BE2C (cell line): ENCODE measurements around the gene GJC1.

Experiments
- DNase-seq: peaks from one replicate; pipeline ENCODE4 v3.0.0-alpha.2; 2020
- H3K27me3 ChIP-seq: fragments of 250-450 bp; sonication (Bioruptor Pico); 2 replicates; pipeline ENCODE4 v1.5.1; 2020; ENCODE audit warnings: mild to moderate bottlenecking
- H3K36me3 ChIP-seq: fragments of 250-450 bp; sonication (Bioruptor Pico); 2 replicates; pipeline ENCODE4 v1.5.1; 2020; ENCODE audit warnings: mild to moderate bottlenecking
- H3K4me1 ChIP-seq: fragments of 250-450 bp; sonication (Bioruptor Pico); 2 replicates; pipeline ENCODE4 v1.5.1; 2020
- H3K4me3 ChIP-seq: 2 replicates; pipeline ENCODE4 v1.5.1; 2011; ENCODE audit warnings: low read depth, low read length
- H3K9me3 ChIP-seq: fragments of 250-450 bp; sonication (Bioruptor Pico); 2 replicates; pipeline ENCODE4 v1.5.1; 2020
- CTCF ChIP-seq: IDR thresholded peaks from 2 replicates; pipeline ENCODE4 v1.5.1; 2012; ENCODE audit warnings: mild to moderate bottlenecking, low read depth, low read length

GJC1 gene

GRCh38 chr17:44769647-44770084 lies 60.4 kb downstream of the GJC1 start:
- DNase-seq, result no peak
- Histone ChIP-seq H3K36me3 (no peaks in the 10 kb centered on the region), H3K27me3 (peaks cover 4% of the 10 kb centered on the region; the same call in 1 of the 2 replicates), H3K4me3 (no peak overlapping the region), H3K9me3 (no peaks in the 10 kb centered on the region), H3K4me1 (no peaks in the 10 kb centered on the region)
- no peak for TF ChIP-seq CTCF

- Histone ChIP-seq H3K4me3 (no peak overlapping the region), H3K9me3 (no peaks in the 10 kb centered on the region), H3K4me1 (no peaks in the 10 kb centered on the region), H3K27me3 (peaks cover 4% of the 10 kb centered on the region; the same call in 1 of the 2 replicates), H3K36me3 (no peaks in the 10 kb centered on the region)
- DNase-seq, result no peak
- TF ChIP-seq CTCF, result no peak
Measured at GRCh38 chr17:44769230-44769629, 60.9 kb downstream of the GJC1 start.

GRCh38 chr17:44768505-44769142 lies 61.5 kb downstream of the GJC1 start:
- no peak overlapping the region for H3K4me3 ChIP-seq
- H3K9me3 ChIP-seq, result no peaks in the 10 kb centered on the region
- H3K27me3 ChIP-seq, result peaks cover 4% of the 10 kb centered on the region; the same call in 1 of the 2 replicates
- H3K36me3 ChIP-seq, result no peaks in the 10 kb centered on the region
- H3K4me1 ChIP-seq, result no peaks in the 10 kb centered on the region
- no peak for DNase-seq
- TF ChIP-seq CTCF, result no peak

- TF ChIP-seq CTCF, result no peak
- DNase-seq, result no peak
- Histone ChIP-seq H3K36me3 (no peaks in the 10 kb centered on the region), H3K4me3 (no peak overlapping the region), H3K27me3 (0 out of 2 replicates have a peak, but pooled peaks cover 2% of the 10 kb centered on the region), H3K4me1 (no peaks in the 10 kb centered on the region), H3K9me3 (no peaks in the 10 kb centered on the region)
Measured at GRCh38 chr17:44767493-44767892, 62.6 kb downstream of the GJC1 start.

- Histone ChIP-seq H3K4me3 (no peak overlapping the region), H3K4me1 (no peaks in the 10 kb centered on the region), H3K9me3 (no peaks in the 10 kb centered on the region), H3K36me3 (no peaks in the 10 kb centered on the region), H3K27me3 (no peaks in the 10 kb centered on the region)
- TF ChIP-seq CTCF, result no peak
- no peak for DNase-seq
Measured at GRCh38 chr17:44766409-44767038, 63.6 kb downstream of the GJC1 start.

- H3K9me3 ChIP-seq, result no peaks in the 10 kb centered on the region
- no peaks in the 10 kb centered on the region for H3K36me3 ChIP-seq
- no peak for TF ChIP-seq CTCF
- no peak for DNase-seq
- no peaks in the 10 kb centered on the region for H3K4me1 ChIP-seq
- no peaks in the 10 kb centered on the region for H3K27me3 ChIP-seq
- H3K4me3 ChIP-seq, result no peak overlapping the region
Measured at GRCh38 chr17:44765965-44766364, 64.1 kb downstream of the GJC1 start.
